ENCODE data around the gene HSPBP1.

The HSPBP1 gene

GRCh38 chr19:55256562-55257460, 23.1 kb downstream of the HSPBP1 start:
- Histone ChIP-seq H3K27ac (ENCODE audit: low read depth, low read length) (no peak overlapping the region), H3K56ac (ENCODE audit: low read length) (peak overlapping the region; percentile 99), H2BK120ac (ENCODE audit: low read depth, low read length) (no peak overlapping the region), H4K8ac (ENCODE audit: low read depth, low read length) (no peak overlapping the region), H2BK15ac (replicated peaks; ENCODE audit: low read depth) (no peak overlapping the region), H3K4ac (ENCODE audit: low read depth, low read length) (no peak overlapping the region), H4K5ac (ENCODE audit: low read length) (no peak overlapping the region), H3K79me2 (ENCODE audit: control insufficient read depth, insufficient read depth, low read length) (peaks cover 61% of the 10 kb centered on the region), H3K18ac (ENCODE audit: low read length) (no peak overlapping the region), H3K4me3 (ENCODE audit: low read length) (no peak overlapping the region), H3K79me1 (ENCODE audit: low read length) (peaks cover 32% of the 10 kb centered on the region), H2AK5ac (ENCODE audit: low read length) (no peak overlapping the region), H3K9ac (ENCODE audit: low read length) (peak overlapping the region; percentile 99), H3K4me2 (ENCODE audit: low read length) (peak overlapping the region; percentile 91), H3K27me3 (ENCODE audit: insufficient read depth, low read length, poor library complexity) (no peaks in the 10 kb centered on the region), H3K36me3 (ENCODE audit: control insufficient read depth, insufficient read depth, low read length) (no peaks in the 10 kb centered on the region), H2BK5ac (ENCODE audit: low read length) (no peak overlapping the region), H3K23ac (ENCODE audit: low read length) (no peak overlapping the region), H3K4me1 (ENCODE audit: control insufficient read depth, low read depth, low read length) (peaks cover 7% of the 10 kb centered on the region)
- no CpG with 5 or more reads among the region's 22 CpGs for WGBS (ENCODE audit: extremely low coverage, insufficient coverage, low lambda C conversion rate)
- no peak for DNase-seq

- Histone ChIP-seq H3K4me1 (ENCODE audit: control insufficient read depth, low read depth, low read length) (peaks cover 7% of the 10 kb centered on the region), H3K18ac (ENCODE audit: low read length) (no peak overlapping the region), H3K79me2 (ENCODE audit: control insufficient read depth, insufficient read depth, low read length) (peaks cover 71% of the 10 kb centered on the region), H3K9ac (ENCODE audit: low read length) (peak overlapping the region; percentile 21), H2AK5ac (ENCODE audit: low read length) (no peak overlapping the region), H2BK5ac (ENCODE audit: low read length) (no peak overlapping the region), H3K36me3 (ENCODE audit: control insufficient read depth, insufficient read depth, low read length) (no peaks in the 10 kb centered on the region), H3K4ac (ENCODE audit: low read depth, low read length) (no peak overlapping the region), H2BK15ac (replicated peaks; ENCODE audit: low read depth) (no peak overlapping the region), H2BK120ac (ENCODE audit: low read depth, low read length) (no peak overlapping the region), H4K5ac (ENCODE audit: low read length) (no peak overlapping the region), H3K23ac (ENCODE audit: low read length) (peak overlapping the region; percentile 66), H3K27me3 (ENCODE audit: insufficient read depth, low read length, poor library complexity) (no peaks in the 10 kb centered on the region), H3K4me3 (ENCODE audit: low read length) (no peak overlapping the region), H4K8ac (ENCODE audit: low read depth, low read length) (no peak overlapping the region), H3K27ac (ENCODE audit: low read depth, low read length) (no peak overlapping the region), H3K79me1 (ENCODE audit: low read length) (peaks cover 42% of the 10 kb centered on the region), H3K56ac (ENCODE audit: low read length) (peak overlapping the region; percentile 56), H3K4me2 (ENCODE audit: low read length) (no peak overlapping the region)
- no CpG with 5 or more reads among the region's 17 CpGs for WGBS (ENCODE audit: extremely low coverage, insufficient coverage, low lambda C conversion rate)
- no peak for DNase-seq
These were observed 24.1 kb downstream of the HSPBP1 start for GRCh38 chr19:55255618-55256423.

GRCh38 chr19:55254625-55254977, 25.3 kb downstream of the HSPBP1 start:
- Histone ChIP-seq H3K27me3 (ENCODE audit: insufficient read depth, low read length, poor library complexity) (no peaks in the 10 kb centered on the region), H4K8ac (ENCODE audit: low read depth, low read length) (no peak overlapping the region), H3K79me1 (ENCODE audit: low read length) (peaks cover 51% of the 10 kb centered on the region), H3K18ac (ENCODE audit: low read length) (no peak overlapping the region), H3K79me2 (ENCODE audit: control insufficient read depth, insufficient read depth, low read length) (peaks cover 81% of the 10 kb centered on the region), H4K5ac (ENCODE audit: low read length) (no peak overlapping the region), H3K56ac (ENCODE audit: low read length) (peak overlapping the region; percentile 25), H2AK5ac (ENCODE audit: low read length) (no peak overlapping the region), H3K9ac (ENCODE audit: low read length) (no peak overlapping the region), H3K4me3 (ENCODE audit: low read length) (no peak overlapping the region), H3K4ac (ENCODE audit: low read depth, low read length) (no peak overlapping the region), H2BK120ac (ENCODE audit: low read depth, low read length) (no peak overlapping the region), H3K4me1 (ENCODE audit: control insufficient read depth, low read depth, low read length) (peaks cover 7% of the 10 kb centered on the region), H3K27ac (ENCODE audit: low read depth, low read length) (no peak overlapping the region), H3K23ac (ENCODE audit: low read length) (no peak overlapping the region), H2BK5ac (ENCODE audit: low read length) (no peak overlapping the region), H3K36me3 (ENCODE audit: control insufficient read depth, insufficient read depth, low read length) (no peaks in the 10 kb centered on the region), H3K4me2 (ENCODE audit: low read length) (no peak overlapping the region), H2BK15ac (replicated peaks; ENCODE audit: low read depth) (no peak overlapping the region)
- no CpG with 5 or more reads among the region's 6 CpGs for WGBS (ENCODE audit: extremely low coverage, insufficient coverage, low lambda C conversion rate)
- DNase-seq: no peak

GRCh38 chr19:55253842-55254624, 25.9 kb downstream of the HSPBP1 start:
- no peak overlapping the region for H2BK15ac ChIP-seq (replicated peaks; ENCODE audit: low read depth)
- DNase-seq: no peak
- H3K4ac ChIP-seq (ENCODE audit: low read depth, low read length): no peak overlapping the region
- H3K23ac ChIP-seq (ENCODE audit: low read length): no peak overlapping the region
- no CpG with 5 or more reads among the region's 23 CpGs for WGBS (ENCODE audit: extremely low coverage, insufficient coverage, low lambda C conversion rate)
- no peak overlapping the region for H3K4me3 ChIP-seq (ENCODE audit: low read length)
- H3K9ac ChIP-seq (ENCODE audit: low read length): no peak overlapping the region
- peaks cover 51% of the 10 kb centered on the region for H3K79me1 ChIP-seq (ENCODE audit: low read length)
- H3K4me1 ChIP-seq (ENCODE audit: control insufficient read depth, low read depth, low read length): peaks cover 7% of the 10 kb centered on the region
- H2BK120ac ChIP-seq (ENCODE audit: low read depth, low read length): no peak overlapping the region
- H2BK5ac ChIP-seq (ENCODE audit: low read length): no peak overlapping the region
- H3K18ac ChIP-seq (ENCODE audit: low read length): no peak overlapping the region
- no peak overlapping the region for H3K56ac ChIP-seq (ENCODE audit: low read length)
- H3K36me3 ChIP-seq (ENCODE audit: control insufficient read depth, insufficient read depth, low read length): no peaks in the 10 kb centered on the region
- H3K27me3 ChIP-seq (ENCODE audit: insufficient read depth, low read length, poor library complexity): no peaks in the 10 kb centered on the region
- H4K5ac ChIP-seq (ENCODE audit: low read length): no peak overlapping the region
- peaks cover 82% of the 10 kb centered on the region for H3K79me2 ChIP-seq (ENCODE audit: control insufficient read depth, insufficient read depth, low read length)
- H3K27ac ChIP-seq (ENCODE audit: low read depth, low read length): no peak overlapping the region
- no peak overlapping the region for H2AK5ac ChIP-seq (ENCODE audit: low read length)
- H4K8ac ChIP-seq (ENCODE audit: low read depth, low read length): no peak overlapping the region
- H3K4me2 ChIP-seq (ENCODE audit: low read length): no peak overlapping the region

- H2BK15ac ChIP-seq (replicated peaks; ENCODE audit: low read depth): no peak overlapping the region
- no CpG with 5 or more reads among the region's 21 CpGs for WGBS (ENCODE audit: extremely low coverage, insufficient coverage, low lambda C conversion rate)
- H2BK120ac ChIP-seq (ENCODE audit: low read depth, low read length): no peak overlapping the region
- H3K79me2 ChIP-seq (ENCODE audit: control insufficient read depth, insufficient read depth, low read length): peaks cover 86% of the 10 kb centered on the region
- H3K4me2 ChIP-seq (ENCODE audit: low read length): no peak overlapping the region
- H3K4me3 ChIP-seq (ENCODE audit: low read length): no peak overlapping the region
- H2BK5ac ChIP-seq (ENCODE audit: low read length): no peak overlapping the region
- H2AK5ac ChIP-seq (ENCODE audit: low read length): no peak overlapping the region
- no peak overlapping the region for H3K23ac ChIP-seq (ENCODE audit: low read length)
- H3K79me1 ChIP-seq (ENCODE audit: low read length): peaks cover 62% of the 10 kb centered on the region
- no peaks in the 10 kb centered on the region for H3K36me3 ChIP-seq (ENCODE audit: control insufficient read depth, insufficient read depth, low read length)
- no peak overlapping the region for H3K56ac ChIP-seq (ENCODE audit: low read length)
- H3K4me1 ChIP-seq (ENCODE audit: control insufficient read depth, low read depth, low read length): peaks cover 7% of the 10 kb centered on the region
- H3K27me3 ChIP-seq (ENCODE audit: insufficient read depth, low read length, poor library complexity): no peaks in the 10 kb centered on the region
- no peak overlapping the region for H4K8ac ChIP-seq (ENCODE audit: low read depth, low read length)
- H4K5ac ChIP-seq (ENCODE audit: low read length): no peak overlapping the region
- H3K18ac ChIP-seq (ENCODE audit: low read length): no peak overlapping the region
- H3K4ac ChIP-seq (ENCODE audit: low read depth, low read length): no peak overlapping the region
- DNase-seq: no peak
- H3K9ac ChIP-seq (ENCODE audit: low read length): no peak overlapping the region
- H3K27ac ChIP-seq (ENCODE audit: low read depth, low read length): no peak overlapping the region
These were observed 26.9 kb downstream of the HSPBP1 start for GRCh38 chr19:55252760-55253663.

All from mesendoderm (in vitro differentiated cells).